NB4 (cell line): ENCODE data around the gene RBMS3.

Experiments used
- CTCF ChIP-seq: IDR thresholded peaks from one replicate; pipeline ENCODE4 v1.5.1; 2012; ENCODE audit warnings: low read depth, low read length
- MAX ChIP-seq: IDR thresholded peaks from 2 replicates; pipeline ENCODE4 v1.6.1; 2011; ENCODE audit warnings: low read depth, low read length
- POLR2A ChIP-seq: IDR thresholded peaks from 2 replicates; pipeline ENCODE4 v1.6.1; 2011; ENCODE audit warnings: mild to moderate bottlenecking; ENCODE audit not compliant: insufficient read length; ENCODE audit errors: extremely low read depth

- no peak for TF ChIP-seq CTCF
- TF ChIP-seq MAX, result no peak
- TF ChIP-seq POLR2A, result no peak
Measured at GRCh38 chr3:29924783-29925561, 644.1 kb downstream of the RBMS3 start.
